HG02623 (cell line): ENCODE measurements around the gene CWC27.
"Not testable (repeated sequence)": the region's sequence is repeated elsewhere in the genome, so short reads cannot be mapped to it uniquely, and the experiment has no call there.

ENCODE experiments used
- ATAC-seq: cut with Tn5 transposase; IDR thresholded peaks from one replicate; pipeline ENCODE4 v1.9.1; 2021; ENCODE audit warnings: moderate library complexity; ENCODE audit not compliant: unreplicated experiment

Gene CWC27

GRCh38 chr5:64836786-64837185 is 68.1 kb downstream of the CWC27 start:
- no peak for ATAC-seq

GRCh38 chr5:64838376-64838775 is 69.6 kb downstream of the CWC27 start:
- no peak for ATAC-seq

- ATAC-seq, result no peak
Measured at GRCh38 chr5:64838803-64839202, 70.1 kb downstream of the CWC27 start.

- ATAC-seq, result no peak
Measured at GRCh38 chr5:64839936-64840335, 71.2 kb downstream of the CWC27 start.

DNA sequence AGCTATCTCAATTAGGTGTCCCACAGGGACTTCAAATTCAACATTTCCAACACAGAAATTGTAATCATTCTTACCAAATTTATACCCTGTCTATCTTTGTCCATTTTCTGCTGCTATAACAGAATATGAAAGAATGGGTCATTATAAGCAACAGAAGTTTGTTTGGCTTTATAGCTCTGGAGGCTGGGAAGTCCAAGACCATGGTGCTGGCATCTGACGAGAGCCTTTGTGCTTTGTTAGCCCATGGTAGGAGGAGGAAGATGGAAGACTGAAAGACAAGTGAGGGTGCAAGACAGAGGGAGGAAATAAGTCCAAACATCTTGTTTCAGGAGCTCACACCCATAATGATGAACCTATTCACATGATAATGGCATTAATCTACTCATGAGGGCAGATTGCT is 72.2 kb downstream of the CWC27 start:
- no peak for ATAC-seq

GRCh38 chr5:64853777-64854176 is 85.0 kb downstream of the CWC27 start:
- no peak for ATAC-seq

GRCh38 chr5:64854855-64855254 is 86.1 kb downstream of the CWC27 start:
- ATAC-seq, result no peak

DNA sequence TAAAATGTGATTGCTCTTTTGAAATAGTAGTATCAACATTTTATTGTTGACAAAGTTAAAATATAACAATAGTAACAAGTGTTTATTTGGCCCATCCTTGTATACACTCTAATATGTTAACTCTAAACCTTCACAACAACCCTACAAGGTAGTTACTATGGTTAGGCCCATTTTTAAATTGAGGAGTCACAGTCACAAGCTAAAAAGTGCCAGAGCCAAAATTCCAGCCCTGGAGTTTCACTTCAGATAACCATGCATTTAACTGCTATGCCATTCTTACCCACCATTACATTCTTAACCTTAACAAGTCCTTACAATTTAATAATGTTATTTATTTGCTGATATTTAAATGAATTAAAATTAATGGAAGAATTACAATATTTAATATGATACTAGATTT is 91.2 kb downstream of the CWC27 start:
- no peak for ATAC-seq

- no peak for ATAC-seq
Measured at GRCh38 chr5:64861281-64861680, 92.6 kb downstream of the CWC27 start.

- no peak for ATAC-seq
Measured at GRCh38 chr5:64864171-64864570, 95.4 kb downstream of the CWC27 start.

DNA sequence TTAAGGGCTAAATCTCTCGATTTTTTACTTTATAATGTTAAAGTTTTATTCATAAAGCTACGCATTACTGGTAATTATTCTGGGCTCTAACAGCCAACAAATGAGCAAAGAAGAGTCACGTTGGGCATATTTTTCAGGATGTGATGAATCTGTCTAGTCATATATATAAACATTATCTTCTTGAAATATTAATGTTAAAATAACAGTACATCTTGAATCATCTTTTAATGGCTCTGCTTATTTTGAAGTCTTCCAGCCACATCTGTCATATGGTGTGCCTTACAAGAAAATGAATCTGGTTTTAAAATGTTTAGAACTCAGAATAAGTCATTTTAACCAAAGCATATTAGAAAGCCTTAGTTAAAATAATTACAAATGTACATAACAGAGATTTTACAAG is 96.9 kb downstream of the CWC27 start:
- no peak for ATAC-seq

DNA sequence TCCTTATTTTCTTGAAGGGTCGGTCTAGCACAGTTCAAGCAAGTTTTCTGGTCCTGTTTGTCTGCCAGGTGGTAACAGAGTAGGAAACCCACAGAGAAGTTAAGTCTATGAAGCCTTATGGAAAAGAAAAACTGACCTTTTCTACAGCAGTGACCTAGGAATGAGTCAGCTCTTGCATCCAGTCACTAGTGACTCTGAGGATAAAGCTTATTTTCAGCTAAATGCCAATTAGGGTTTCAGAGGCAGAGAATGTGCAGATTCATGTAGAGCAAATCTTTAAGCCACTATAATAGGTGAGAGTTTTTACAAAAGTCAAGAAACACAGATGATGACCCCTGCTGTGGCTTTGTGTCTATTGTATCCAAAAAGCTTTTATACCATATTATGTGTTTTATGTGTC is 100.7 kb downstream of the CWC27 start:
- ATAC-seq, result no peak

GRCh38 chr5:64872044-64872443 is 103.3 kb downstream of the CWC27 start:
- no peak for ATAC-seq

DNA sequence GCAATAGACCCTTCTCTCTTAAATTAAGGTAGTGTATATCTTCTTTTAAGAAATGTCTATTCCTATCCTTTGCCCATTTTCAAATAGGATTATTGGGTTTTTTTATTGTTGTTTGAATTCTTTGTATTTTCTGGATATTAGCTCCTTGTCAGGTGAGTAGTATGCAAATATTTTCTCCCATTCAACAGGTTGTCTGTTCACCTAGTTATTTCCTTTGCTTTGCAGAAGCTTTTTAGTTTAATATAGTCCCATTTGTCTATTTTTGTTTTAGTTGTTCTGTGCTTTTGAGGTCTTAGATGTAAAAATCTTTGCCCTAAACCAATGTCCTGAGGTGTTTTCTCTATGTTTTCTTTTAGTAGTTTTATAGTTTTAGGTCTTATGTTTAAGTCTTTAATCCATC is 104.7 kb downstream of the CWC27 start:
- ATAC-seq, result no peak

DNA sequence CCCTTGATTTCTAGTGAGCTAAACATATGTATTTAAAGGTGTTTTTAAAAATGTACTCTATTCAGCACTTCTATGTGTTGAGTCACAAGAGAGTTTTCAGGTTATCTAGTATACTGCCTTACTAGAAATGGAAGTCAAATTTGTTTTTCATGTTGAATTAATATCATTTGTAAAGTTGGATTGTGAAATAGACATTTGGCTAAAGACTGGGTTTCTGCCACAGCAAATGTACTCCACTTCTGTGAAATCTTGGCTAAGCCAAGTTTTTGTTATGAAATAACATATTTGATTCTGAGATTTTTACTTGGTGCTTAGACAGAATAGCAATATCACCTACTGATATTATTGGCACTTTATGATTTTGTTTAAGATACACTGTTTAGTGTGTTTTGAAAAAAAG is 106.0 kb downstream of the CWC27 start:
- no peak for ATAC-seq

DNA sequence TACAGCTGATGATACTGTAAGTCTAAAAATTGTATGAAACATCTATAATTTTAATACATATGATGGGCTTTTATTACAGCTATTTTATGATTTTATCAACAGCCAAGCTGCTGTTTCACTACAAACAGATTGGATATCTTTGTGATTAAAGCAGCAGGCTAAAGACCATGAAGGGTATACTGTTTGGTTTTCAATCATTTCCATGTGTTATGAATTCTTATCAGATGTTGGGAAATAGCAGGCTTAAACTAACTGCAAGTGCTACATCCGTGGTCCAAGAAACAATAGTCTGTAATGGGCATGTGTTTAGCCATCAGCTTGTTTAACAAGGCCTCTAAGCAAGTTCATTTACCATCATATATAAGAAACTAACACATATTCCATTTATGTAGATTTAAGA is 107.5 kb downstream of the CWC27 start:
- no peak for ATAC-seq

DNA sequence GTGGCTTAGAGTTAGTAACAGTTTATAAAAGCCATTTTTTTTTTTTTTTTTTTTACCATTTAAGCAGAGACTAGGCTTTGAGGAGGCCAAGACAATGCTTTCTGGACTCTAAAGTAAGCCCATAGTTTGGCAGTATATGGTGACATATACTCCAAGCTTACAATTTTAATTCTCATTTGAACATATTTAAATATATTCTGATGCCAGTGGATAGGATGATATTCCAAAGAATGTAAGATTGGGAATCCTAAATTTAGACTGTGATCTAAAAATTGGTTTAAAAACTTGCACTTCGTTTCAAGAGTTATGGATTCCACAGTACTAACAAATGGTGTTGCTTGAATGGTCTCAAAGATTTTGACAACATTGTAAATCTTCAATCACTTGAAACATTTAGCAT is 112.1 kb downstream of the CWC27 start:
- ATAC-seq, result no peak

DNA sequence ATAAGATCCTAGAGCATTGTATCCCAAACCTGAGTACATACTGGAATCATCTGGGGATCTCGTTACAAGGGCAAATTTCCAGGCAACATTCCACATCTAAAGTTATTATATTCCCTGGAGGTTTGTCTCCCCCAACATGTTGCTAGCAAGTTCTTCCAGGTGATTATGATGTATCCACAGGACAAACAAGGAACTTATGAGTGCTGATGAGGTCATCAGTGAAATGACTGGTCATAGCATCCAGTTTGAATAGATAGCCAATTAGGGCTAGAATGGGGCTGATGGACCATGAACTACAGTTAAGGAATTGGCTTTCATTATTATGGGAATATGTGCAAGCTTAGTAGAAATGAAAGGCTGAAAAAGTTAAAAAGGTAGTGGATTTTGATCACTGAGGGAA is 115.2 kb downstream of the CWC27 start:
- no peak for ATAC-seq

DNA sequence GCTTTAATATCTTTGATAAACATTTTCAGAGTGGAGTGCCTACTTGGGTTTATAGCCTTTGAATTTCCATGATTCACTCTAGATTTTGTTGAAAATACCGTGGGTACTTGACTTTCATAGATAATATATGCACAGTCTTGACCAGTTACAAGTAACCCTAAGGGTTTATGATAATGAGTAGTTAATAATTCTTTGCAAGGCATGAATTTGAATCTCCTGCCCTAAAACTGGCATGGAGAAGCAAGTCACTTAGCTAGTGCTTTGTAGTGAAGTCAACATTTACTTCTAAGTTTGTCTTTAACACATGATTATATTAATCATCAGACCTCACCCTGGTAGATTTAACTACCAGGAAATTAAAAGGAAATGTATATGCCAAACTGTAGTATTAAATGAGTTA is 115.8 kb downstream of the CWC27 start:
- ATAC-seq, result no peak

DNA sequence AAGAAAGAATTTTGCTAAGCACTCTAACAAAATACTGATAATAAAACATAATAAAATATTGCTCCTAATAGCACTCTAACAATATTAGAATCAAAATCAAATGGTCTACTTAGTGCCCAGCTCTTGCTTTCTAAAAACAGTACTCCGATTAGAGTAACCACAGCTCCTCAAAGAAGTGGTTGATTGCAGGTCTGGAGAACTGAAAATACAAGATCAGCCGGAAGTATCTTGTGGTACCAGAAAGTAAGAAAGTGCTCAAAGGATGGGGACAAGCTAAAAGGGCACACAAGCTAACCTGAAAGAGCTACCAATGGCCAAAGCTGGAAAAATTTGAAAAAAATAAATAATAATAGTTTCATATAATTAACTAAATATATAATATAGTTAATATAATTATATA is 119.2 kb downstream of the CWC27 start:
- no peak for ATAC-seq

DNA sequence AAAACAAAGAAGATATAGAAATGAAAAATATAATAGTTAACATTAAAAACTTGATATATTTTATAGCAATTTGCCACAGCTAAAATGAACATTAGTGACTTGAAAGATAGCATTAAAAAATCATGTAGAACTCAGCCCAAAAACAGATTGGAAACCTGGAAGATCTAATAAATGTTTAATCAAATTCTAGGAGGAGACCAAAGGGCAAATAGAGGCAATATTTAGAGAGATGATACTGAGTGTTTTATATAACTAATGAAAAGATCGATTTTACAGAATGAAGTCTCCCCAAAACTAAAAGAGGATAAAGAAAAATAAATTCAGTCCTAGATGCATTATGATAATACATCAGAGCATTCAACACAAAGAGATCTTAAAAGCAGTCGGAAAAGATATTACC is 127.0 kb downstream of the CWC27 start:
- ATAC-seq, result no peak

- no peak for ATAC-seq
Measured at GRCh38 chr5:64899838-64900237, 131.1 kb downstream of the CWC27 start.

DNA sequence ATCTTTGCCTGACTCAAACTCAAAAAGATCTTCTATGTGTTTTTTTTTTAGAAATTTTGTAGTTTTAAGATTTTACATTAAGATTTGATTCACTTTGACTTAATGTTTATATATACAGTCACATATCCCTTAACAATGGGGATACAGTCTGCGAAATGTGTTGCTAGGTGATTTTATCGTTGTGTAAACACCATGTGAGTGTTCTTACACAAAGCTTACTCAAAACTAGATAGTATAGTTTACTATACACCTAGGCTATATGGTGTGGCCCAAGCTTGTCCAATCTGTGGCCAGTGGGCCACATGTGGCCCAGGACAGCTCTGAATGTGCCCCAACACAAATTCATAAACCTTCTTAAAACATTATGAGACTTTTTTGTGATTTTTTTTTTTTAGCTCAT is 131.9 kb downstream of the CWC27 start:
- no peak for ATAC-seq

DNA sequence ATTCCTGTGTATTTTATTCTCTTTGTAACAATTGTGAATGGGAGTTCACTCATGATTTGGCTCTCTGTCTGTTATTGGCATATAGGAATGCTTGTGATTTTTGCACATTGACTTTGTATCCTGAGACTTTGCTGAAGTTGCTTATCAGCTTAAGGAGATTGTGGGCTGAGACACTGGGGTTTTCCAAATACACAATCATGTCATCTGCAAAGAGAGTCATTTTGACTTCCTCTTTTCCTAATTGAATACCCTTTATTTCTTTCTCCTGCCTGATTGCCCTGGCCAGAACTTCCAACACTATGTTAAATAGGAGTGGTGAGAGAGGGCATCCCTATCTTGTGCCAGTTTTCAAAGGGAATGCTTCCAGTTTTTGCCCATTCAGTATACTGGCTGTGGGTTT is 138.7 kb downstream of the CWC27 start:
- not testable (repeated sequence) for ATAC-seq
